ENCODE measurements around the gene GPR137B. TPM values are rescaled to one million over a fixed set of nuclear protein-coding genes. Genes with fewer than 3 reads are reported as not detected.

Gene GPR137B
- total RNA-seq, 1 experiment from 2014 or later, result 11.4 TPM

- Histone ChIP-seq H3K9ac (ENCODE audit: low read length) (no peak overlapping the region), H3K9me3 (ENCODE audit: control insufficient read depth in 1 of 2, insufficient read depth in 1 of 2, low read depth in 1 of 2, low read length in 2 of 2) (no peaks in the 10 kb centered on the region), H3K4me3 (replicated peaks in 1 of 2; ENCODE audit: low read depth in 1 of 2, low read length in 2 of 2) (no peak overlapping the region), H3K4me2 (ENCODE audit: low read length) (no peak overlapping the region), H4K20me1 (ENCODE audit: insufficient read depth) (no peaks in the 10 kb centered on the region), H3K36me3 (ENCODE audit: control insufficient read depth in 1 of 2, insufficient read depth in 2 of 2, low read length in 2 of 2) (no peaks in the 10 kb centered on the region), H2AFZ (ENCODE audit: low read depth, low read length, poor library complexity, severe bottlenecking) (no peak overlapping the region), H3K4me1 (ENCODE audit: control insufficient read depth in 1 of 2, insufficient read depth in 2 of 2, low read length in 2 of 2) (peaks cover 9 to 11% of the 10 kb centered on the region in 2 experiments; a peak in 2 of 4 replicates), H3K9me2 (ENCODE audit: insufficient read depth) (no peaks in the 10 kb centered on the region), H3K79me2 (ENCODE audit: insufficient read depth, low read length) (no peaks in the 10 kb centered on the region), H3K27ac (ENCODE audit: low read depth, low read length) (no peak overlapping the region), H3K27me3 (ENCODE audit: insufficient read depth, low read length) (no peaks in the 10 kb centered on the region)
- POLR2A ChIA-PET, result interaction anchor here (0.6 kb wide), 1 partner anchor 234 kb away, joined by 6 read pairs; no protein-coding TSS in a partner anchor
- CTCF ChIA-PET, result no interaction called here
- DNase-seq (ENCODE audit: low read depth, low spot score) (no peak), ATAC-seq (no peak)
- intact Hi-C loops (cut with micrococcal nuclease), result loop anchor here (10.0 kb wide), 1 partner anchor 138 kb away; the partner anchor contains the start of gene ERO1B
- RAD21 ChIA-PET (ENCODE audit: low non-redundant PET in 1 of 2, low total read pairs in 2 of 2, uncharacterized antibody in 2 of 2, unreplicated experiment in 2 of 2), result no interaction called here
- no TSS peak for BruUV-seq (replicated peaks)
- TF ChIP-seq SIN3A (IDR thresholded peaks at IDR 0.05; ENCODE audit: low read depth) (no peak), ZBTB33 (IDR thresholded peaks at IDR 0.05; ENCODE audit: extremely low read depth, insufficient replicate concordance, low read length) (no peak), REST (IDR thresholded peaks at IDR 0.05; ENCODE audit: low read depth) (no peak)
Observed at GRCh38 chr1:236147068-236147467, 4.7 kb downstream of the GPR137B start.

All from HCT116 (cell line).